Transverse colon (tissue), 4 donors: ENCODE data around the gene ZNF554. TPM values are rescaled to one million over a fixed set of nuclear protein-coding genes. Genes with fewer than 3 reads are reported as not detected.

ENCODE experiments used
- DNase-seq: peaks from one replicate; pipeline ENCODE4 v3.0.0-alpha.2; 2019
- H3K27ac ChIP-seq, 4 donors: fragments of 200-600 bp; sonication (generic); 2 replicates each; pipeline ENCODE4 v1.5.1; 2016 to 2018; ENCODE audit warnings: inconsistent platforms in 4 of 4
- H3K27me3 ChIP-seq: fragments of 200-600 bp; sonication (generic); 2 replicates; pipeline ENCODE4 v1.5.1; 2017; ENCODE audit warnings: inconsistent platforms
- H3K36me3 ChIP-seq, 4 donors: fragments of 200-600 bp; sonication (generic); 2 replicates each; pipeline ENCODE4 v1.5.1; 2017 to 2019; ENCODE audit warnings: inconsistent platforms in 4 of 4
- H3K4me1 ChIP-seq, 4 donors: fragments of 200-600 bp; sonication (generic); 2 replicates each; pipeline ENCODE4 v1.5.1; 2017 to 2020; ENCODE audit warnings: inconsistent platforms in 4 of 4
- H3K4me3 ChIP-seq, 4 donors: fragments of 200-600 bp; sonication (generic); 1 replicate in 1 of 4; 2 replicates in 3 of 4; pipeline versions ENCODE4 v1.5.1 to v1.6.1; 2017 to 2019; ENCODE audit warnings: inconsistent platforms in 4 of 4
- H3K9me3 ChIP-seq, 2 donors: fragments of 200-600 bp; sonication (generic); 2 replicates each; pipeline ENCODE4 v1.5.1; 2017 to 2019; ENCODE audit warnings: inconsistent platforms in 2 of 2
- CTCF ChIP-seq, 5 experiments: fragments of 200-600 bp in 3 of 5; fragments of 450-650 bp in 2 of 5; sonication (generic) in 3 of 5; IDR thresholded peaks; 1 replicate in 2 of 5; 2 replicates in 3 of 5; pipeline ENCODE4 v1.5.1; 2016 to 2017; ENCODE audit warnings: antibody characterized with exemption in 5 of 5, inconsistent platforms in 3 of 5, mild to moderate bottlenecking in 2 of 5, moderate library complexity in 1 of 5
- EP300 ChIP-seq: sonication (generic); formaldehyde crosslinking; IDR thresholded peaks from one replicate; pipeline ENCODE4 v1.6.1; 2017; ENCODE audit warnings: antibody characterized with exemption, low read depth
- POLR2A ChIP-seq: fragments of 450-650 bp; IDR thresholded peaks from one replicate; pipeline ENCODE4 v1.6.1; 2016; ENCODE audit warnings: antibody characterized with exemption, mild to moderate bottlenecking, moderate library complexity
- POLR2AphosphoS5 ChIP-seq, 3 donors: sonication (generic); formaldehyde crosslinking; IDR thresholded peaks; one replicate each; pipeline ENCODE4 v1.6.1; 2016; ENCODE audit warnings: antibody characterized with exemption in 3 of 3
- WGBS, 2 donors: methylation state at CpG; one replicate each; pipeline ENCODE4 v1.1.5; 2018; ENCODE audit warnings: low coverage in 1 of 2; 5-methylcytosine and 5-hydroxymethylcytosine counted together
- in situ Hi-C, 4 donors: fragments of 200-750 bp; cut with MboI; loops; one replicate each; pipeline versions ENCODE4 v1.15.0 to v1.15.1; 2017; ENCODE audit warnings: low sequenced_read_pairs in 3 of 4, low pct_ligation_motif_present in 1 of 4, low pct_unique_long_range_greater_than_20kb in 1 of 4
- intact Hi-C: fragments of 100-400 bp; cut with DNase I; formaldehyde crosslinking; loops from one replicate; pipeline ENCODE4 v1.15.1; 2023; ENCODE audit warnings: low total_unique reads
- total RNA-seq, 4 donors: library from RNA; depleted of rRNA; stranded (reverse); fragments of >200 nt; gene quantifications; one replicate each; pipeline ENCODE4 v1.1.0, GENCODE V29; 2016

The ZNF554 gene
- total RNA-seq, 4 donors from 2014 or later, result 0.75 to 10.2 (median 4.9) TPM

DNA sequence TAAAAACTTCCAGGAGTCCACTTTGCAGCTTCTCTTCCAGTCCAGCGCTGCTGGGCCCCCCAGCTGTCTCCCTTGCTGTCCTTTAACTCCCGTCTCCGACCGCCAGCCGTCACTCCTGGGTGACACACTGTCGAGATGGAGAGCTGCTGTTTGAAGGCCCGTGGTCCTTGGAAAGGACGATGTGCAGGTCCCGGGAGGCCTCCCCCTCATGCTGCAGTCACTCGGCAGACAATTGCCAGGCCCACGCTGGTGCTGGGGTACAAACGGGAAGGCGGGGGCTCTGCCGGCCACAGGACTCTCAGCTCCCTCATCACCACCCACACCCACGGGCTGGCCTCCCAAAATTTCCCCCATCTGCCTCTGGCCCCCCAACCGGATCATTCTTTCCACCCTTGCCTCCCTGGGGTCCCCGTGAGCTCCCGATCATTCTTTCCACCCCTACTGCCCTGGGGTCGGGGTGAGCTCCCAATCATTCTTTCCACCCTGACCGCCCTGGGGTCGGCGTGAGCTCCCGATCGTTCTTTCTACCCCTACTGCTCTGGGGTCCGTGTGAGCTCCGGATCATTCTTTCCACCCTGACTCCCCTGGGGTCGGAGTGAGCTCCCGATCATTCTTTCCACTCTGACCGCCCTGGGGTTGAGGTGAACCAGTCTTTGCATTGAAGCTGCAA is 16.0 kb upstream of the ZNF554 start:
- H3K4me1 ChIP-seq, result no peaks in the 10 kb centered on the region
- H3K4me3 ChIP-seq, result no peak overlapping the region
- no peaks in the 10 kb centered on the region for H3K27me3 ChIP-seq
- WGBS, 2 donors, result 85 to 100% methylated on average over 7 to 29 of the region's 29 CpGs
- in situ Hi-C loops (no loop called here), intact Hi-C loops (no loop called here)
- H3K36me3 ChIP-seq, result no peaks in the 10 kb centered on the region
- H3K27ac ChIP-seq, result no peak overlapping the region
- H3K9me3 ChIP-seq, result no peaks in the 10 kb centered on the region
- no peak for DNase-seq
- no peak for TF ChIP-seq CTCF (IDR thresholded peaks at IDR 0.05)
- no peak for TF ChIP-seq POLR2AphosphoS5 (IDR thresholded peaks at IDR 0.05)
- no peak for TF ChIP-seq POLR2A
- TF ChIP-seq EP300, result no peak

GRCh38 chr19:2804156-2805004 is 15.3 kb upstream of the ZNF554 start:
- Histone ChIP-seq H3K27me3 (no peaks in the 10 kb centered on the region), H3K9me3 (no peaks in the 10 kb centered on the region), H3K27ac (no peak overlapping the region), H3K36me3 (peaks cover 0 to 4% (median 2%) of the 10 kb centered on the region in 4 donors), H3K4me1 (no peaks in the 10 kb centered on the region), H3K4me3 (no peak overlapping the region)
- intact Hi-C loops, result no loop called here
- TF ChIP-seq EP300 (no peak), POLR2A (no peak), POLR2AphosphoS5 (IDR thresholded peaks at IDR 0.05) (no peak), CTCF (IDR thresholded peaks at IDR 0.05) (no peak)
- in situ Hi-C loops, result no loop called here
- WGBS, 2 donors, result 86 to 100% methylated on average over 3 to 25 of the region's 27 CpGs
- DNase-seq, result no peak

DNA sequence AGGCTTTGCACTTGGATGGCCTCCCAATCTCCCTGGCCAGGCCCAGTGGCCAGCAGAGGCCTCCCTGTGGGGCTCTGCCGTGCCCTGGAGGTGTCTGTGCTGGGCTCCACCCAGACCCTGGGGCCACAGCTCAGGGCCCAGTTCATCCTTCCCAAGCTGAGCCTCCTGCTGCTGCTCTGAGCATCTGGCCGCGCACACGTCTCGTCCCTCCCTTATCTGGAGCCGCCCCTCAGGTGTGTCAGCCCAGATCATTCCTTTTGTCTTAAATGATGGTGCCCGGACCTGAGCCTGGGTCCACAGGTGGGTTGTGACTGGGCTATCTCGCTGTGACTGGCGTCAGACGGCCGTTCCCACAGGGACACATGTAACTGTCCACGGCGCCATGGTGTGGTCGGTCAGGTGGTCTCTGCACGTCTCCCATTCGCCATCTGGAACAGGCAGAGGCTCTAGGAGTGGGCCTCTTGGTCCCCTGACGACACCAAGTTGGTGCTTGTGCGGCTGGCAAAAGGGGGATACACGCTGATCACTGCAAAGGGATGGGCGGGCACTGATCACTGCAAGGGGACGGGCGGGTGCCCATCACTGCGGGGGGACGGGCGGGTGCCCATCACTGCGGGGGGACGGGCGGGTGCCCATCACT is 14.3 kb upstream of the ZNF554 start:
- in situ Hi-C loops (no loop called here), intact Hi-C loops (no loop called here)
- Histone ChIP-seq H3K9me3 (no peaks in the 10 kb centered on the region), H3K27ac (no peak overlapping the region), H3K27me3 (no peaks in the 10 kb centered on the region), H3K4me3 (no peak overlapping the region), H3K4me1 (no peaks in the 10 kb centered on the region), H3K36me3 (peaks cover 0 to 9% (median 3%) of the 10 kb centered on the region in 4 donors)
- no peak for TF ChIP-seq POLR2A
- TF ChIP-seq POLR2AphosphoS5 (IDR thresholded peaks at IDR 0.05), result no peak
- no peak for TF ChIP-seq EP300
- no peak for TF ChIP-seq CTCF (IDR thresholded peaks at IDR 0.05)
- DNase-seq, result no peak
- 94% methylated on average over 21 of the region's 28 CpGs; no CpG with 5 or more reads in 1 of the 2 donors for WGBS, 2 donors

- intact Hi-C loops, result no loop called here
- Histone ChIP-seq H3K9me3 (no peaks in the 10 kb centered on the region), H3K27ac (no peak overlapping the region), H3K27me3 (no peaks in the 10 kb centered on the region), H3K4me1 (peaks cover 0 to 6% (median 5%) of the 10 kb centered on the region in 4 donors), H3K36me3 (peaks cover 0 to 9% (median 3%) of the 10 kb centered on the region in 4 donors), H3K4me3 (no peak overlapping the region)
- DNase-seq, result no peak
- 96 to 100% methylated on average over 5 to 21 of the region's 23 CpGs for whole genome bisulfite sequencing, 2 donors
- in situ Hi-C loops, result no loop called here
- TF ChIP-seq POLR2A (no peak), POLR2AphosphoS5 (IDR thresholded peaks at IDR 0.05) (no peak), CTCF (IDR thresholded peaks at IDR 0.05) (no peak), EP300 (no peak)
These were observed 13.5 kb upstream of the ZNF554 start for GRCh38 chr19:2805991-2806649.
